ENCODE results near the gene KRTAP4-12. TPM values are rescaled to one million over a fixed set of nuclear protein-coding genes. Genes with fewer than 3 reads are reported as not detected.
"Not testable (repeated sequence)": the region's sequence is repeated elsewhere in the genome, so short reads cannot be mapped to it uniquely, and the experiment has no call there.

Gene KRTAP4-12
- total RNA-seq, 1 experiment from 2014 or later, result not detected

DNA sequence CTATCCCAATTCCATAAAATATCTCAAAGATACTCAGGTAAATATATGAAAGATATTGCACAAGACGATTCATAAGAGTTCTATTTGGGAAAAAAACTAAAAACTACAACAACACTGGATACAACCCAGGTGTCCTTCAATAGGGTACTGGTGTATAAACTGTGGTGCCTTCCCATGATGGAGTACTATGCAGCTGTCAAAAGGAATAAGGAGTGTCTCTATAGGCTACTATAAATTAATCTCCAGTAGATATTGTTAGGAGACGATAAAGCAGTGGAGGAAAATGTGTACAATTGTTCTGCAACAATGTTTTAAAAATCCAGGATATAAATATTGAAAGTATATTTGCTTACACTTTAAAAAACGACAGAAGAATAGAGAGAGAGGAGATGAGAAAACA lies 2.4 kb upstream of the KRTAP4-12 start:
- DNase-seq, result no peak
- H3K4me1 ChIP-seq (replicated peaks; ENCODE audit: insufficient read depth), result peaks cover 7% of the 10 kb centered on the region
- no peaks in the 10 kb centered on the region for H4K20me1 ChIP-seq (ENCODE audit: insufficient read depth)
- H3F3A ChIP-seq (ENCODE audit: insufficient read depth, low read depth), result peaks cover 5% of the 10 kb centered on the region
- H3K36me3 ChIP-seq (ENCODE audit: low read depth), result no peaks in the 10 kb centered on the region
- no TSS peak for BruUV-seq (replicated peaks)
- H3K9me3 ChIP-seq (ENCODE audit: insufficient read depth, low read depth), result 0 out of 2 replicates have a peak, but pooled peaks cover 3% of the 10 kb centered on the region
- ChIA-PET POLR2A (ENCODE audit: unreplicated experiment) (no interaction called here), CTCF (no interaction called here)
- no peak for TF ChIP-seq EZH2 (IDR thresholded peaks at IDR 0.05; ENCODE audit: low read depth)
- TF ChIP-seq, protein P1, sequence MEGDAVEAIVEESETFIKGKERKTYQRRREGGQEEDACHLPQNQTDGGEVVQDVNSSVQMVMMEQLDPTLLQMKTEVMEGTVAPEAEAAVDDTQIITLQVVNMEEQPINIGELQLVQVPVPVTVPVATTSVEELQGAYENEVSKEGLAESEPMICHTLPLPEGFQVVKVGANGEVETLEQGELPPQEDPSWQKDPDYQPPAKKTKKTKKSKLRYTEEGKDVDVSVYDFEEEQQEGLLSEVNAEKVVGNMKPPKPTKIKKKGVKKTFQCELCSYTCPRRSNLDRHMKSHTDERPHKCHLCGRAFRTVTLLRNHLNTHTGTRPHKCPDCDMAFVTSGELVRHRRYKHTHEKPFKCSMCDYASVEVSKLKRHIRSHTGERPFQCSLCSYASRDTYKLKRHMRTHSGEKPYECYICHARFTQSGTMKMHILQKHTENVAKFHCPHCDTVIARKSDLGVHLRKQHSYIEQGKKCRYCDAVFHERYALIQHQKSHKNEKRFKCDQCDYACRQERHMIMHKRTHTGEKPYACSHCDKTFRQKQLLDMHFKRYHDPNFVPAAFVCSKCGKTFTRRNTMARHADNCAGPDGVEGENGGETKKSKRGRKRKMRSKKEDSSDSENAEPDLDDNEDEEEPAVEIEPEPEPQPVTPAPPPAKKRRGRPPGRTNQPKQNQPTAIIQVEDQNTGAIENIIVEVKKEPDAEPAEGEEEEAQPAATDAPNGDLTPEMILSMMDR (conservative IDR thresholded peaks at IDR 0.05), result no peak
- no peaks in the 10 kb centered on the region for H3K79me2 ChIP-seq (ENCODE audit: low read depth)
- H3K4me3 ChIP-seq, result no peak overlapping the region
- no peaks in the 10 kb centered on the region; the same call in 1 of the 2 replicates for H3K9me2 ChIP-seq (ENCODE audit: insufficient read depth)
- no peak overlapping the region for H3K4me2 ChIP-seq
- H3K27ac ChIP-seq, result no peak overlapping the region
- no peak overlapping the region for H2AFZ ChIP-seq
- intact Hi-C loops (cut with micrococcal nuclease; ENCODE audit: unreplicated experiment), result no loop called here
- H3K27me3 ChIP-seq (ENCODE audit: insufficient read depth, low read depth), result no peaks in the 10 kb centered on the region

DNA sequence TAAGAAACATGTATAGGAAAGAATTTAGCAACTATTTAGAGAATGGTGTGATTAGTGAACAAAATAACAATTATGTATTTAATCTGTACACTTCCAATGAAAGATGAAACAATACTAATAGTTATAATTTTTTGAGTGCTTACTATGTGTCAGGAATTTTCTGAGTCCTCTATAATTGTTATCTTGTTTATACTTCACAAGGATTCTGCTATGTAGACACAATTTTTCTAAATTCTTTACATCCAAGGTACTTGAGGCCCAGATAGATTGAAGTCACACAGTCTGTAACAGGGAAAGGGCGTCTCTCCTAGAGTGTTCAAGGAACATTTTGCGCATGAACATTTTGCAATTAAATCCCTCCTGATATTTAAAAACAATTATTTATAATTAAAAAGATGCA lies 1.1 kb upstream of the KRTAP4-12 start:
- 0 out of 2 replicates have a peak, but pooled peaks cover 3% of the 10 kb centered on the region for H3K9me3 ChIP-seq (ENCODE audit: insufficient read depth, low read depth)
- no peak for DNase-seq
- no TSS peak for BruUV-seq (replicated peaks)
- no peak for TF ChIP-seq EZH2 (IDR thresholded peaks at IDR 0.05; ENCODE audit: low read depth)
- TF ChIP-seq, protein P1 (conservative IDR thresholded peaks at IDR 0.05), result no peak
- no peak overlapping the region for H3K4me3 ChIP-seq
- no peak overlapping the region for H2AFZ ChIP-seq
- intact Hi-C loops (cut with micrococcal nuclease; ENCODE audit: unreplicated experiment), result no loop called here
- H3F3A ChIP-seq (ENCODE audit: insufficient read depth, low read depth), result no peaks in the 10 kb centered on the region
- H3K27ac ChIP-seq, result no peak overlapping the region
- no peaks in the 10 kb centered on the region for H3K79me2 ChIP-seq (ENCODE audit: low read depth)
- ChIA-PET CTCF (no interaction called here), POLR2A (ENCODE audit: unreplicated experiment) (no interaction called here)
- no peaks in the 10 kb centered on the region; the same call in 1 of the 2 replicates for H3K4me1 ChIP-seq (replicated peaks; ENCODE audit: insufficient read depth)
- H3K36me3 ChIP-seq (ENCODE audit: low read depth), result no peaks in the 10 kb centered on the region
- no peaks in the 10 kb centered on the region for H3K27me3 ChIP-seq (ENCODE audit: insufficient read depth, low read depth)
- H3K9me2 ChIP-seq (ENCODE audit: insufficient read depth), result no peaks in the 10 kb centered on the region
- no peak overlapping the region for H3K4me2 ChIP-seq
- H4K20me1 ChIP-seq (ENCODE audit: insufficient read depth), result no peaks in the 10 kb centered on the region

DNA sequence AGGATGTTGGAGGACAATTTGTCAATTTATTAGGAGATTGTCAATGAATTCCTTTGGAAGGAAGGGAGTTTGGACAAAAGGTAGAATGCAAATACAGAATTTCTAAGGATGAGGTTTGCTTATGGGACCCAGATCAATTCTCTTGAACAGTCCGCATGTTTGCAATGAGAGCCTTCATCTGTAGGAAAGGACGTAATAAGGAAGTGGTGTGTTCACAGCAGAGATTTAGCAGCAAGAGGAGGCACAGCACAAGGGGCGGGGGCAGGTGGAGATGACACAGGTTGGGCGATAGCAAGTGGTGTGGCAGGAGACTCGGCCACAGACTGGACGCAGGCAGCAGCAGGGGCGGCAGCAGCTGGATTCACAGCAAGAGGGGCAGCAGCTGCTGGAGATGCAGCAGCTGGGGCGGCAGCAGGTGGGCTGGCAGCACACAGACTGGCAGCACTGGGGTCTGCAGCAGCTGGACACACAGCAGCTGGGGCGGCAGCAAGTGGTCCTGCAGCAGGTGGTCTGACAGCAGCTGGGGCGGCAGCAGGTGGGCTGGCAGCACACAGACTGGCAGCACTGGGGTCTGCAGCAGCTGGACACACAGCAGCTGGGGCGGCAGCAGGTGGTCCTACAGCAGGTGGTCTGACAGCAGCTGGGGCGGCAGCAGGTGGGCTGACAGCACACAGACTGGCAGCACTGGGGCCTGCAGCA lies 541 bp downstream of the KRTAP4-12 start:
- BruUV-seq (replicated peaks); CTCF ChIA-PET: not testable (repeated sequence)
- POLR2A ChIA-PET (ENCODE audit: unreplicated experiment), result interaction anchor here (0.7 kb wide), 1 partner anchor 207 kb away, joined by 14 read pairs; no protein-coding TSS in a partner anchor

DNA sequence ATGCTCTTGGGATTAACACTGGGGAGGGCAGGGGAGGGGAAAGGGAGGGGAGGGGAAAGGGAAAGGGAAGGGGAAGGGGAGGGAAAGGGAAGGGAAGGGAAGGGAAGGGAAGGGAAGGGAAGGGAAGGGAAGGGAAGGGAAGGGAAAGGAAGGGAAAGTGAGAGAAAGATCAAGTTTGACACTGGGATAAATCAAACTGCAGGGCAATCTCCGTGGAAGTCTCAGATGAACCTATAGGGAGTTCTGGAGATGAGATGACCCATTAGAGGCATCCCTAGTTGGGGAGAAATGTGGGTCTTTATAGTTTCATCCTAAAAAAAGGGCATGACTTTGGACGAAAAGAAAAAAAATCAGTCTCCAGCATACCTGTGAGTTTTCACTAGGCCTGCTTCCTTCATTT lies 2.2 kb downstream of the KRTAP4-12 start:
- no peak for TF ChIP-seq EZH2 (IDR thresholded peaks at IDR 0.05; ENCODE audit: low read depth)
- TF ChIP-seq, protein P1 (conservative IDR thresholded peaks at IDR 0.05), result no peak
- no peaks in the 10 kb centered on the region for H4K20me1 ChIP-seq (ENCODE audit: insufficient read depth)
- H3K9me3 ChIP-seq (ENCODE audit: insufficient read depth, low read depth), result 0 out of 2 replicates have a peak, but pooled peaks cover 3% of the 10 kb centered on the region
- H3K4me1 ChIP-seq (replicated peaks; ENCODE audit: insufficient read depth), result no peaks in the 10 kb centered on the region; the same call in 1 of the 2 replicates
- intact Hi-C loops (cut with micrococcal nuclease; ENCODE audit: unreplicated experiment), result no loop called here
- no peak overlapping the region for H3K4me2 ChIP-seq
- CTCF ChIA-PET, result no interaction called here
- H3K9me2 ChIP-seq (ENCODE audit: insufficient read depth), result no peaks in the 10 kb centered on the region
- no peaks in the 10 kb centered on the region for H3K36me3 ChIP-seq (ENCODE audit: low read depth)
- no peaks in the 10 kb centered on the region for H3F3A ChIP-seq (ENCODE audit: insufficient read depth, low read depth)
- no peaks in the 10 kb centered on the region for H3K79me2 ChIP-seq (ENCODE audit: low read depth)
- BruUV-seq (replicated peaks), result no TSS peak
- POLR2A ChIA-PET (ENCODE audit: unreplicated experiment), result no interaction called here
- no peak overlapping the region for H3K27ac ChIP-seq
- no peaks in the 10 kb centered on the region for H3K27me3 ChIP-seq (ENCODE audit: insufficient read depth, low read depth)
- no peak overlapping the region for H2AFZ ChIP-seq
- no peak overlapping the region for H3K4me3 ChIP-seq
- DNase-seq, result no peak

More for the DNA sequence above, 541 bp downstream of the KRTAP4-12 start:
- H3K9me3 ChIP-seq (ENCODE audit: insufficient read depth, low read depth); H3K4me3 ChIP-seq; H2AFZ ChIP-seq; H3K36me3 ChIP-seq (ENCODE audit: low read depth); H3K79me2 ChIP-seq (ENCODE audit: low read depth); H3K27ac ChIP-seq; H3K9me2 ChIP-seq (ENCODE audit: insufficient read depth); H3K27me3 ChIP-seq (ENCODE audit: insufficient read depth, low read depth); DNase-seq; H3F3A ChIP-seq (ENCODE audit: insufficient read depth, low read depth); intact Hi-C loops (cut with micrococcal nuclease; ENCODE audit: unreplicated experiment); H4K20me1 ChIP-seq (ENCODE audit: insufficient read depth); H3K4me2 ChIP-seq; H3K4me1 ChIP-seq (replicated peaks; ENCODE audit: insufficient read depth): not testable (repeated sequence)

DNA sequence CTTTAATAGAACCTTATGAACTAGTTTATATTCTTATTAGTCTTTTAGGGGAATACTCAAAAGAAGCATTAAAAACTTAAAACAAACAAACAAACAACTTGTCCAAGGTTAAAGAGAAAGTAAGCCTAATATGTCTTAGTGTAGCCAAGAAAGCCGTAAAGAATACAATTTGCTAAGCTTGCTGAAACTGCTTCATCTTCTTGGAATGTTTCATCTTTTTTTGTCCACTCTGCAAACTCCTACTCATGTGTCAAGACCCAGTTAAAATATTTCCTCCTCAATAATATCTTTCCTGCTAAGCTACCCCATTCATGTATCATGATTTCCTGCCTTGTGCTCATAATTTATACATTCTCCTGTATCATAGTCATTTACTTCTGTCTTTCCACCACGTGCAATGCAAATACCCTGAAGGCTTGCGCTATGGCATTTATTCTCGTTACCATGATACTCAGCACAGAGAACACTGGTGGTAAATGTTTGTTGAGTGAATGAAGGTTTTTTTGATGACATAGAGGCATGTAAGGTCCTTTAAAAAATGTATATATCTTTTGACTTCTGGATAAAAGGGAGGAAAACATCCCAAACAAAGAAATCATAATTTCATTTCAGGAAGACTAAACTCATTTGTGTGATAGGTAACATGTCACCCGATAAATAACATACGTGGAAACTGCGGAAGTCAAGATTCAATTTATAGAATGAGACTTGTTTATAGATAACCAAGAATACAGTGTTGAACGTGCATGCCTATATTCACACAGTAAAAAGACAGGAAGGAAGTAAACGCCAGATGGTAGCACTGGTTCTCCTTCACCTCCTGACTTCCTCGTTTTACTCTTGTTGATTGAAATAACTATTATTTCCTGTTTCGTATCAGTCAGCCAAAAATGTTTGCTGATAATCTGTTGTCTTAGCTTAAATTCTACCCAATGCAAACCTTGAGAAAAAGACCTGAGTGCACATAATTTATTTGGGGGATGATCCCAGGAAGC lies 4.0 kb downstream of the KRTAP4-12 start:
- H3K9me3 ChIP-seq (ENCODE audit: insufficient read depth, low read depth); intact Hi-C loops (cut with micrococcal nuclease; ENCODE audit: unreplicated experiment); H3K36me3 ChIP-seq (ENCODE audit: low read depth); H3K27ac ChIP-seq; H3K4me1 ChIP-seq (replicated peaks; ENCODE audit: insufficient read depth); H3F3A ChIP-seq (ENCODE audit: insufficient read depth, low read depth); DNase-seq; H3K79me2 ChIP-seq (ENCODE audit: low read depth); POLR2A ChIA-PET (ENCODE audit: unreplicated experiment); H4K20me1 ChIP-seq (ENCODE audit: insufficient read depth); H2AFZ ChIP-seq; H3K9me2 ChIP-seq (ENCODE audit: insufficient read depth); BruUV-seq (replicated peaks); H3K4me2 ChIP-seq; H3K4me3 ChIP-seq; CTCF ChIA-PET; H3K27me3 ChIP-seq (ENCODE audit: insufficient read depth, low read depth): not testable (repeated sequence)
